ENCODE results near the gene MMP17.

DNA sequence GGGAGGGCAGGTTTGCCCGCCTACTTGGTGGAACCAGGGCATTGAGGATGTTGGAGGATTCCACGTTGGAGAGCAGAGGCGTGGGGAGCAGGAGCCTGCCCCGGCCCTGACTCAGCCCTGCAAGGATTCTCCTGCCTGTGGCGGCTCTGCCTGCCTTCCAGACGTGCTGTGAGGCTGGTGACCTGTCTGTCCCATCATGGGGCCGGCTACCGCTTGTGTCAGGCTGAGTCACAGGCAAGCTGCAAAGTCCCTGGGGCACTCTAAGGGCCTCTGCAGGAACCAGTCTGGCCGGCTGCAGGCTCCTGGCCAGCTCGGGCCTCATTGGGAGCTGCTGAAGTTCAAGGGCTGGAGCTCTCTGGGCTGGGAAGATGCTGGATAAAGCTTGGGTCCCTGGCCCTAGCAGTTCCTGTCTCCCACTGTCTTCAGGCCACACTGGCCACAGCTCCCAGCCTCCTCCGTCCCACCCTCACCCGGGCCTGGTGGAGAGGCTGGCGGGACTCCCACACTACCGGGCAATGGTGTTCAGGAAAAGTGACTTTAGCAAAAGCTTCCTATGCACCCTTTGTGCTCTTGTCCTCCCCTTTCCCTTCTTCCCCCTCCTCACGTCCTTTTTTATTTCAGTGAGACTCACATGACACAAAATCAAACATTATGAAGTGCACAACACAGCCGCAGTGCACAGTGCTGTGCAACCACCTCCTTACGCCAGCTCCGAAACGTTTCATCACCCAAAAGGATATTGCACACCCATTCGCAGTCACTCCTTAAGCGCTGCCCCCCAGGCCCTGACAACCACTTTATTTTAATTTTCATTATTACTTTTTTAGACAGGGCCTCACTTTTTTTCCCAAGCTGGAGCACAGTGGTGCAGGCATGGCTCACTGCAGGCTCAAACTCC, 44.2 kb downstream of the MMP17 start:
- TF ChIP-seq, protein P1, sequence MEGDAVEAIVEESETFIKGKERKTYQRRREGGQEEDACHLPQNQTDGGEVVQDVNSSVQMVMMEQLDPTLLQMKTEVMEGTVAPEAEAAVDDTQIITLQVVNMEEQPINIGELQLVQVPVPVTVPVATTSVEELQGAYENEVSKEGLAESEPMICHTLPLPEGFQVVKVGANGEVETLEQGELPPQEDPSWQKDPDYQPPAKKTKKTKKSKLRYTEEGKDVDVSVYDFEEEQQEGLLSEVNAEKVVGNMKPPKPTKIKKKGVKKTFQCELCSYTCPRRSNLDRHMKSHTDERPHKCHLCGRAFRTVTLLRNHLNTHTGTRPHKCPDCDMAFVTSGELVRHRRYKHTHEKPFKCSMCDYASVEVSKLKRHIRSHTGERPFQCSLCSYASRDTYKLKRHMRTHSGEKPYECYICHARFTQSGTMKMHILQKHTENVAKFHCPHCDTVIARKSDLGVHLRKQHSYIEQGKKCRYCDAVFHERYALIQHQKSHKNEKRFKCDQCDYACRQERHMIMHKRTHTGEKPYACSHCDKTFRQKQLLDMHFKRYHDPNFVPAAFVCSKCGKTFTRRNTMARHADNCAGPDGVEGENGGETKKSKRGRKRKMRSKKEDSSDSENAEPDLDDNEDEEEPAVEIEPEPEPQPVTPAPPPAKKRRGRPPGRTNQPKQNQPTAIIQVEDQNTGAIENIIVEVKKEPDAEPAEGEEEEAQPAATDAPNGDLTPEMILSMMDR (IDR thresholded peaks at IDR 0.05): no peak
- no peak for TF ChIP-seq EZH2 (IDR thresholded peaks at IDR 0.05; ENCODE audit: borderline replicate concordance, insufficient read depth, low read depth, low read length, poor library complexity, severe bottlenecking)
